Endothelial cell of hepatic sinusoid (primary cell): Measurements from ENCODE around the gene DYNLT4.

Experiments
- in situ Hi-C: cut with HindIII; loops from 2 replicates; pipeline ENCODE4 v1.10.0; 2017; ENCODE audit warnings: low sequenced_read_pairs

The DYNLT4 gene

GRCh38 chr1:44792736-44793502 lies 14.2 kb downstream of the DYNLT4 start:
- in situ Hi-C loops, result no loop called here

- in situ Hi-C loops, result no loop called here
These were observed 16.0 kb downstream of the DYNLT4 start for GRCh38 chr1:44790968-44791801.

- in situ Hi-C loops, result no loop called here
These were observed 18.9 kb downstream of the DYNLT4 start, which contains the start of gene BEST4 for GRCh38 chr1:44788120-44788860. BEST4 (minus strand) TSS chr1:44788170; CDS start chr1:44787705, 465 bp downstream.

- in situ Hi-C loops, result no loop called here
These were observed 19.6 kb downstream of the DYNLT4 start for GRCh38 chr1:44787506-44787905.

- in situ Hi-C loops, result no loop called here
These were observed 20.2 kb downstream of the DYNLT4 start for GRCh38 chr1:44786841-44787426.

GRCh38 chr1:44786138-44786840 lies 20.9 kb downstream of the DYNLT4 start:
- in situ Hi-C loops, result no loop called here

- in situ Hi-C loops, result no loop called here
These were observed 21.5 kb downstream of the DYNLT4 start for GRCh38 chr1:44785501-44786137.

- in situ Hi-C loops, result no loop called here
These were observed 22.1 kb downstream of the DYNLT4 start for GRCh38 chr1:44785029-44785380.

- in situ Hi-C loops, result no loop called here
These were observed 22.8 kb downstream of the DYNLT4 start for GRCh38 chr1:44784094-44785028.

- in situ Hi-C loops, result no loop called here
These were observed 23.5 kb downstream of the DYNLT4 start for GRCh38 chr1:44783697-44784093.

GRCh38 chr1:44780583-44781121 lies 26.5 kb downstream of the DYNLT4 start:
- in situ Hi-C loops, result no loop called here

GRCh38 chr1:44778705-44779576 lies 28.2 kb downstream of the DYNLT4 start:
- in situ Hi-C loops, result loop anchor here (5.0 kb wide), 1 partner anchor 52 kb away; no protein-coding TSS in a partner anchor

GRCh38 chr1:44777969-44778635 lies 29.0 kb downstream of the DYNLT4 start:
- in situ Hi-C loops, result loop anchor here (5.0 kb wide), 1 partner anchor 51 kb away; no protein-coding TSS in a partner anchor

- in situ Hi-C loops, result loop anchor here (5.0 kb wide), 1 partner anchor 50 kb away; no protein-coding TSS in a partner anchor
These were observed 29.6 kb downstream of the DYNLT4 start for GRCh38 chr1:44777547-44777946.

GRCh38 chr1:44776730-44777068 lies 30.5 kb downstream of the DYNLT4 start:
- in situ Hi-C loops, result loop anchor here (5.0 kb wide), 1 partner anchor 49 kb away; no protein-coding TSS in a partner anchor

GRCh38 chr1:44775930-44776729 lies 31.0 kb downstream of the DYNLT4 start:
- in situ Hi-C loops, result loop anchor here (5.0 kb wide), 1 partner anchor 49 kb away; no protein-coding TSS in a partner anchor
